B cell (primary cell): ENCODE results near the gene BSG.
A peak's percentile ranks its signal among the peaks of the same experiment; 100 is the strongest.

ENCODE experiments used
- CTCF ChIP-seq: fragments of 200-600 bp; IDR thresholded peaks from one replicate; pipeline ENCODE4 v1.8.0; 2022; ENCODE audit warnings: antibody characterized with exemption, mild to moderate bottlenecking
- EZH2 ChIP-seq: IDR thresholded peaks from 2 replicates; pipeline ENCODE4 v1.6.1; 2012; ENCODE audit warnings: borderline replicate concordance, low read depth, mild to moderate bottlenecking, moderate library complexity, low read length; ENCODE audit not compliant: insufficient read depth, poor library complexity, severe bottlenecking

GRCh38 chr19:584240-585001 lies 12.0 kb downstream of the BSG start:
- no peak for TF ChIP-seq EZH2
- peak; percentile 88 for TF ChIP-seq CTCF
